GM12878 (cell line): ENCODE results near the gene MMEL1.
"Not testable (repeated sequence)": the region's sequence is repeated elsewhere in the genome, so short reads cannot be mapped to it uniquely, and the experiment has no call there.

ENCODE experiments used
- BACH1 ChIP-seq: fragments of 450-650 bp; IDR thresholded peaks from 2 replicates; pipeline ENCODE4 v1.6.1; 2017; ENCODE audit warnings: mild to moderate bottlenecking, borderline replicate concordance
- BCL11A ChIP-seq: IDR thresholded peaks from 2 replicates; pipeline ENCODE4 v1.6.1; 2011; ENCODE audit warnings: low read depth, low read length
- EED ChIP-seq: sonication (generic); IDR thresholded peaks from 2 replicates; pipeline ENCODE4 v1.6.1; 2016; ENCODE audit warnings: antibody characterized with exemption, low read depth
- EGR1 ChIP-seq, 2 experiments: IDR thresholded peaks; 1 replicate in 1 of 2; 2 replicates in 1 of 2; pipeline ENCODE4 v1.6.1; 2011 to 2012; ENCODE audit warnings: low read depth in 2 of 2, low read length in 2 of 2, borderline replicate concordance in 1 of 2, mild to moderate bottlenecking in 1 of 2, moderate library complexity in 1 of 2
- FOS ChIP-seq: IDR thresholded peaks from 3 replicates; pipeline ENCODE4 v1.6.1; 2011; ENCODE audit warnings: borderline replicate concordance; ENCODE audit not compliant: insufficient read length; ENCODE audit errors: extremely low read depth
- JUND ChIP-seq: IDR thresholded peaks from 2 replicates; pipeline ENCODE4 v1.6.1; 2012; ENCODE audit warnings: low read depth, mild to moderate bottlenecking, low read length, improper control_type of control experiment, moderate library complexity
- MEF2B ChIP-seq: fragments of 450-650 bp; IDR thresholded peaks from 2 replicates; pipeline ENCODE4 v1.6.1; 2018; ENCODE audit warnings: mild to moderate bottlenecking, moderate library complexity; ENCODE audit not compliant: partially characterized antibody, poor library complexity, severe bottlenecking
- NBN ChIP-seq: fragments of 450-650 bp; IDR thresholded peaks from 2 replicates; pipeline ENCODE4 v1.6.1; 2016
- NFYA ChIP-seq: IDR thresholded peaks from 2 replicates; pipeline ENCODE4 v1.6.1; 2011; ENCODE audit warnings: low read depth, mild to moderate bottlenecking, low read length, improper control_type of control experiment, borderline replicate concordance
- TCF3 ChIP-seq: IDR thresholded peaks from 2 replicates; pipeline ENCODE4 v1.6.1; 2012; ENCODE audit warnings: low read depth, mild to moderate bottlenecking, low read length, borderline replicate concordance; ENCODE audit not compliant: insufficient read depth
- YY1 ChIP-seq: IDR thresholded peaks from 2 replicates; pipeline ENCODE4 v1.6.1; 2011; ENCODE audit warnings: low read depth, mild to moderate bottlenecking, low read length
- TF ChIP-seq, protein P1 (sequence below), 3 experiments: IDR thresholded peaks in 2 of 3; conservative IDR thresholded peaks in 1 of 3; 2 replicates each; pipeline ENCODE4 v1.5.1; 2011; ENCODE audit warnings: low read depth in 3 of 3, low read length in 3 of 3, mild to moderate bottlenecking in 3 of 3, control low read depth in 2 of 3, moderate library complexity in 2 of 3, inconsistent platforms in 1 of 3, mixed read lengths in 1 of 3; ENCODE audit not compliant: control insufficient read depth in 2 of 3, insufficient read depth in 1 of 3; ENCODE audit errors: extremely low read depth in 1 of 3
- TF ChIP-seq, protein P2 (sequence below): fragments of 450-650 bp; conservative IDR thresholded peaks from 2 replicates; pipeline ENCODE4 v1.6.1; 2017; ENCODE audit warnings: mild to moderate bottlenecking, moderate library complexity

DNA sequence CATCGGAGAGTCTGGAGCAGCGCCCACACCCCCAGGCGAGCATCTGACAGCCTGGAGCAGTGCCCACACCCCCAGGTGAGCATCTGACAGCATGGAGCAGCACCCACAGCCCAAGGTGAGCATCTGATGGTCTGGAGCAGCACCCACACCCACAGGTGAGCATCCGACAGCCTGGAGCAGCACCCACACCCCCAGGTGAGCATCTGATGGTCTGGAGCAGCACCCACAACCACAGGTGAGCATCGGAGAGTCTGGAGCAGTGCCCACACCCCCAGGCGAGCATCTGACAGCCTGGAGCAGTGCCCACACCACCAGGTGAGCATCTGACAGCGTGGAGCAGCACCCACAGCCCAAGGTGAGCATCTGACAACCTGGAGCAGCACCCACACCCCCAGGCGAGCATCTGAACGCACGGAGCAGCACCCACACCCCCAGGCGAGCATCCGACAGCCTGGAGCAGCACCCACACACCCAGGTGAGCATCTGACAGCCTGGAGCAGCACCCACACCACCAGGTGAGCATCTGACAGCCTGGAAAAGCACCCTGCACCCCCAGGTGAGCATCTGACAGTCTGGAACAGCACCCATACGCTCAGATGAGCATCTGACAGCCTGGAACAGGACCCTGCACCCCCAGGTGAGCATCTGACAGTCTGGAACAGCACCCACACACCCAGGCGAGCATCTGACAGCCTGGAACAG lies 21.1 kb upstream of the MMEL1 start:
- TF ChIP-seq NBN; EED; MEF2B; BCL11A; FOS; EGR1 (IDR thresholded peaks at IDR 0.05; ENCODE audit: borderline replicate concordance in 1 of 2, low read depth in 2 of 2, low read length in 2 of 2); TCF3; YY1; JUND; NFYA; BACH1: not testable (repeated sequence)
- TF ChIP-seq, protein P1, sequence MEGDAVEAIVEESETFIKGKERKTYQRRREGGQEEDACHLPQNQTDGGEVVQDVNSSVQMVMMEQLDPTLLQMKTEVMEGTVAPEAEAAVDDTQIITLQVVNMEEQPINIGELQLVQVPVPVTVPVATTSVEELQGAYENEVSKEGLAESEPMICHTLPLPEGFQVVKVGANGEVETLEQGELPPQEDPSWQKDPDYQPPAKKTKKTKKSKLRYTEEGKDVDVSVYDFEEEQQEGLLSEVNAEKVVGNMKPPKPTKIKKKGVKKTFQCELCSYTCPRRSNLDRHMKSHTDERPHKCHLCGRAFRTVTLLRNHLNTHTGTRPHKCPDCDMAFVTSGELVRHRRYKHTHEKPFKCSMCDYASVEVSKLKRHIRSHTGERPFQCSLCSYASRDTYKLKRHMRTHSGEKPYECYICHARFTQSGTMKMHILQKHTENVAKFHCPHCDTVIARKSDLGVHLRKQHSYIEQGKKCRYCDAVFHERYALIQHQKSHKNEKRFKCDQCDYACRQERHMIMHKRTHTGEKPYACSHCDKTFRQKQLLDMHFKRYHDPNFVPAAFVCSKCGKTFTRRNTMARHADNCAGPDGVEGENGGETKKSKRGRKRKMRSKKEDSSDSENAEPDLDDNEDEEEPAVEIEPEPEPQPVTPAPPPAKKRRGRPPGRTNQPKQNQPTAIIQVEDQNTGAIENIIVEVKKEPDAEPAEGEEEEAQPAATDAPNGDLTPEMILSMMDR (IDR thresholded peaks at IDR 0.05 in 2 of 3, conservative IDR thresholded peaks at IDR 0.05 in 1 of 3; ENCODE audit: control insufficient read depth in 2 of 3, extremely low read depth in 1 of 3, insufficient read depth in 1 of 3, low read depth in 3 of 3, low read length in 3 of 3), result not testable (repeated sequence)
- TF ChIP-seq, protein P2, sequence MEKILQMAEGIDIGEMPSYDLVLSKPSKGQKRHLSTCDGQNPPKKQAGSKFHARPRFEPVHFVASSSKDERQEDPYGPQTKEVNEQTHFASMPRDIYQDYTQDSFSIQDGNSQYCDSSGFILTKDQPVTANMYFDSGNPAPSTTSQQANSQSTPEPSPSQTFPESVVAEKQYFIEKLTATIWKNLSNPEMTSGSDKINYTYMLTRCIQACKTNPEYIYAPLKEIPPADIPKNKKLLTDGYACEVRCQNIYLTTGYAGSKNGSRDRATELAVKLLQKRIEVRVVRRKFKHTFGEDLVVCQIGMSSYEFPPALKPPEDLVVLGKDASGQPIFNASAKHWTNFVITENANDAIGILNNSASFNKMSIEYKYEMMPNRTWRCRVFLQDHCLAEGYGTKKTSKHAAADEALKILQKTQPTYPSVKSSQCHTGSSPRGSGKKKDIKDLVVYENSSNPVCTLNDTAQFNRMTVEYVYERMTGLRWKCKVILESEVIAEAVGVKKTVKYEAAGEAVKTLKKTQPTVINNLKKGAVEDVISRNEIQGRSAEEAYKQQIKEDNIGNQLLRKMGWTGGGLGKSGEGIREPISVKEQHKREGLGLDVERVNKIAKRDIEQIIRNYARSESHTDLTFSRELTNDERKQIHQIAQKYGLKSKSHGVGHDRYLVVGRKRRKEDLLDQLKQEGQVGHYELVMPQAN, result not testable (repeated sequence)
